Panc1 (cell line): ENCODE data around the gene MRPS11.

Experiments
- CTCF ChIP-seq: fragments of 450-650 bp; IDR thresholded peaks from 2 replicates; pipeline ENCODE4 v1.5.1; 2017; ENCODE audit warnings: mild to moderate bottlenecking
- POLR2AphosphoS5 ChIP-seq: IDR thresholded peaks from 2 replicates; pipeline ENCODE4 v1.6.1; 2012; ENCODE audit warnings: mild to moderate bottlenecking, low read depth, low read length, moderate library complexity
- SIN3A ChIP-seq: IDR thresholded peaks from 2 replicates; pipeline ENCODE4 v1.6.1; 2012; ENCODE audit warnings: low read depth, mild to moderate bottlenecking, low read length, moderate library complexity, borderline replicate concordance; ENCODE audit not compliant: insufficient read depth

GRCh38 chr15:88428053-88428452 is 39.5 kb upstream of the MRPS11 start:
- TF ChIP-seq CTCF = no peak
- no peak for TF ChIP-seq POLR2AphosphoS5
- TF ChIP-seq SIN3A = no peak
